ENCODE data around the gene MIPOL1. TPM values are rescaled to one million over a fixed set of nuclear protein-coding genes. Genes with fewer than 3 reads are reported as not detected.
"Not testable (repeated sequence)": the region's sequence is repeated elsewhere in the genome, so short reads cannot be mapped to it uniquely, and the experiment has no call there.

MIPOL1 gene
- total and polyA plus RNA-seq, 4 experiments from 2014 or later, result 0.25 to 0.98 (median 0.69) TPM

DNA sequence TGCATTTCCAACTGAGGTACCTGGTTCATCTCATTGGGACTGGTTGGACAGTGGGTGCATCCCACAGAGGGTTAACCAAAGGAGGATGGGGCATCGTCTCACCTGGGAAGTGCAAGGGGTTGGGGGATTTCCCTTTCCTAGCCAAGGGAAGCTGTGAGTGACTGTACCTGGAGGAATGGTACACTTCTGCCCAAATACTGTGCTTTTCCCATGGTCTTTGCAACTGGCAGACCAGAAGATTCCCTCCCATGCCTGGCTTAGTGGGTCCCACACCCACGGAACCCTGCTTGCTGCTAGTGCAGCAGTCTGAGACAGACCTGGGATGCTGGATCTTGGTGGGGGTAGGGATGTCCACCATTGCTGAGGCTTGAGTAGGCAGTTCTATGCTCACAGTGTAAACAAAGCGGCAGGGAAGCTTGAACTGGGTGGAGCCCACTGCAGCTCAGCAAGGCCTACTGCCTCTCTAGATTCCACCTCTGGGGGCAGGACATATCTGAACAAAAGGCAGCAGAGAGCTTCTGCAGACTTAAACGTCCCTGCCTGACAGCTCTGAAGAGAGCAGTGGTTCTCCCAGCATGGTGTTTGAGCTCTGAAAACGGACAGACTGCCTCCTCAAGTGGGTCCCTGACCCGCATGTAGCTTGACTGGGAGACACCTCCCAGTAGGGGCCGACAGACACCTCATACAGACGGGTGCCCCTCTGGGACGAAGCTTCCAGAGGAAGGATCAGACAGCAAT is 9.7 kb upstream of the MIPOL1 start:
- H3K36me3 ChIP-seq (ENCODE audit: insufficient read depth, low read length); H3K4me1 Mint-ChIP-seq; H3K36me3 Mint-ChIP-seq; CTCF ChIA-PET (ENCODE audit: partially characterized antibody); H3K27ac ChIP-seq (ENCODE audit: low read depth, low read length); POLR2A ChIA-PET (ENCODE audit: partially characterized antibody); H3K4me3 ChIP-seq (ENCODE audit: low read length in 2 of 2); H3K4me1 ChIP-seq (ENCODE audit: insufficient read depth, low read length); H3K27ac Mint-ChIP-seq; intact Hi-C loops (cut with micrococcal nuclease); H3K4me3 Mint-ChIP-seq; H3K9me3 Mint-ChIP-seq; H3K9me3 ChIP-seq (ENCODE audit: control insufficient read depth in 1 of 2, low read length in 2 of 2); H3K27me3 ChIP-seq (ENCODE audit: insufficient read depth, low read length); DNase-seq; H3K27me3 Mint-ChIP-seq: not testable (repeated sequence)

DNA sequence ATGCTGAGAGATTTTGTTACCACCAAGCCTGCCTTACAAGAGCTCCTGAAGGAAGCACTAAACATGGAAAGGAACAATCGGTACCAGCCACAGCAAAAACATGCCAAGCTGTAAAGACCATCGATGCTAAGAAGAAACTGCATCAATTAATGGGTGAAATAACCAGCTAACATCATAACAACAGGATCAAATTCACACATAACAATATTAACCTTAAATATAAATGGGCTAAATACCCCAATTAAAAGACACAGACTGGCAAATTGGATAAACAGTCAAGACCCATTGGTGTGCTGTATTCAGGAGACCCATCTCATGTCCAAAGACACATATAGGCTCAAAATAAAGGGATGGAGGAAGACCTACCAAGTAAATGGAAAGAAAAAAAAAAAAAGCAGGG is 8.0 kb upstream of the MIPOL1 start:
- POLR2A ChIA-PET (ENCODE audit: partially characterized antibody); CTCF ChIA-PET (ENCODE audit: partially characterized antibody); H3K4me1 Mint-ChIP-seq; H3K9me3 ChIP-seq (ENCODE audit: control insufficient read depth in 1 of 2, low read length in 2 of 2); H3K36me3 Mint-ChIP-seq; H3K27ac Mint-ChIP-seq; H3K27ac ChIP-seq (ENCODE audit: low read depth, low read length); H3K27me3 ChIP-seq (ENCODE audit: insufficient read depth, low read length); H3K4me1 ChIP-seq (ENCODE audit: insufficient read depth, low read length); DNase-seq; intact Hi-C loops (cut with micrococcal nuclease); H3K36me3 ChIP-seq (ENCODE audit: insufficient read depth, low read length); H3K4me3 ChIP-seq (ENCODE audit: low read length in 2 of 2); H3K27me3 Mint-ChIP-seq; H3K4me3 Mint-ChIP-seq: not testable (repeated sequence)
- H3K9me3 Mint-ChIP-seq, result peaks cover 0 to 12% (median 3%) of the 10 kb centered on the region in 8 donors

DNA sequence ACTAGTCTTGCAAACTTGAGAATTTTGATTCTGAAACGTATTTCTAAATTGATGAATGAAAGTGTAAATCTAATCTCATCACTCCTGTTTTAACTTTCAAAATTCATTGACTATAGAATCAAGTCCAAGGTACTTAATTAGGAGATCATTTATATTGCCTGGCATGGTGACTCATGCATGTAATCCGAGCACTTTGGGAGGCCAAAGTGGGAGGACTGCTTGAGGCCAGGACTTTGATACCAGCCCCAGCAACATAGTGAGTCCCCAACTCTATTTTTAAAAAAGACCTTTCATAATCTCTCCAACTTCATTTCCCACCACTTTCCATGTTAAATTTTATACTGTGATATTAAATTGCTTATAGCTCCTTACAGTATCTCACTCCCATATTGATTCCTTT is 3.0 kb upstream of the MIPOL1 start:
- Mint-ChIP-seq H3K9me3 (peaks cover 0 to 10% (median 4%) of the 10 kb centered on the region in 8 donors), H3K4me3 (no peak overlapping the region), H3K27me3 (peaks cover 2% of the 10 kb centered on the region in 2 donors), H3K4me1 (peaks cover 0 to 17% (median 7%) of the 10 kb centered on the region in 4 donors), H3K27ac (no peak overlapping the region), H3K36me3 (no peaks in the 10 kb centered on the region)
- CTCF ChIA-PET (ENCODE audit: partially characterized antibody), result no interaction called here
- Histone ChIP-seq H3K4me3 (ENCODE audit: low read length in 2 of 2) (no peak overlapping the region), H3K27me3 (ENCODE audit: insufficient read depth, low read length) (no peaks in the 10 kb centered on the region), H3K27ac (ENCODE audit: low read depth, low read length) (no peak overlapping the region), H3K9me3 (ENCODE audit: control insufficient read depth in 1 of 2, low read length in 2 of 2) (no peaks in the 10 kb centered on the region), H3K36me3 (ENCODE audit: insufficient read depth, low read length) (no peaks in the 10 kb centered on the region), H3K4me1 (ENCODE audit: insufficient read depth, low read length) (no peaks in the 10 kb centered on the region)
- POLR2A ChIA-PET (ENCODE audit: partially characterized antibody), result no interaction called here
- intact Hi-C loops (cut with micrococcal nuclease), result no loop called here
- no peak for DNase-seq

DNA sequence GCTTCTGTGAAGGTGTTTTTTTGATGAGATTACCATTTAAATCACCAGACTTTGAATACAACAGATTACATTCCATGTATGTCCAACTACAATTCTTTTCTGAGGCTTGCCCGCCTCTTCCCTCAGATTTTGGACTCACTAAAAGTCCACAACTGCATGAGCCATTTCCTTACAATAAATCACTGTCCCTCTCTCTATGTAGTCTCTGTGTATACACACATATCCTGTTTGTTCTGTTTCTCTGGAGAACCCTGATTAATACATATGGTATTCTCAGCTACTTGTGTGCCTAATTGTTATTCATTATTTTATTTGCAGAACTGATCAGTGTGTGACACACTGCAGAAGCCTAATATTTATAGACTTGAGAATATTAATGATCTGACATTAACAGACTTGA is 2.4 kb upstream of the MIPOL1 start:
- H3K4me1 ChIP-seq (ENCODE audit: insufficient read depth, low read length), result no peaks in the 10 kb centered on the region
- Mint-ChIP-seq H3K9me3 (peaks cover 0 to 7% (median 4%) of the 10 kb centered on the region in 8 donors), H3K4me3 (no peak overlapping the region), H3K27ac (no peak overlapping the region), H3K36me3 (no peaks in the 10 kb centered on the region), H3K27me3 (peaks cover 2% of the 10 kb centered on the region in 2 donors), H3K4me1 (peaks cover 0 to 17% (median 7%) of the 10 kb centered on the region in 4 donors)
- no peak overlapping the region for H3K4me3 ChIP-seq (ENCODE audit: low read length in 2 of 2)
- no peaks in the 10 kb centered on the region for H3K27me3 ChIP-seq (ENCODE audit: insufficient read depth, low read length)
- no peaks in the 10 kb centered on the region for H3K9me3 ChIP-seq (ENCODE audit: control insufficient read depth in 1 of 2, low read length in 2 of 2)
- ChIA-PET POLR2A (ENCODE audit: partially characterized antibody) (no interaction called here), CTCF (ENCODE audit: partially characterized antibody) (no interaction called here)
- H3K27ac ChIP-seq (ENCODE audit: low read depth, low read length), result no peak overlapping the region
- intact Hi-C loops (cut with micrococcal nuclease), result no loop called here
- DNase-seq, result no peak
- H3K36me3 ChIP-seq (ENCODE audit: insufficient read depth, low read length), result no peaks in the 10 kb centered on the region

DNA sequence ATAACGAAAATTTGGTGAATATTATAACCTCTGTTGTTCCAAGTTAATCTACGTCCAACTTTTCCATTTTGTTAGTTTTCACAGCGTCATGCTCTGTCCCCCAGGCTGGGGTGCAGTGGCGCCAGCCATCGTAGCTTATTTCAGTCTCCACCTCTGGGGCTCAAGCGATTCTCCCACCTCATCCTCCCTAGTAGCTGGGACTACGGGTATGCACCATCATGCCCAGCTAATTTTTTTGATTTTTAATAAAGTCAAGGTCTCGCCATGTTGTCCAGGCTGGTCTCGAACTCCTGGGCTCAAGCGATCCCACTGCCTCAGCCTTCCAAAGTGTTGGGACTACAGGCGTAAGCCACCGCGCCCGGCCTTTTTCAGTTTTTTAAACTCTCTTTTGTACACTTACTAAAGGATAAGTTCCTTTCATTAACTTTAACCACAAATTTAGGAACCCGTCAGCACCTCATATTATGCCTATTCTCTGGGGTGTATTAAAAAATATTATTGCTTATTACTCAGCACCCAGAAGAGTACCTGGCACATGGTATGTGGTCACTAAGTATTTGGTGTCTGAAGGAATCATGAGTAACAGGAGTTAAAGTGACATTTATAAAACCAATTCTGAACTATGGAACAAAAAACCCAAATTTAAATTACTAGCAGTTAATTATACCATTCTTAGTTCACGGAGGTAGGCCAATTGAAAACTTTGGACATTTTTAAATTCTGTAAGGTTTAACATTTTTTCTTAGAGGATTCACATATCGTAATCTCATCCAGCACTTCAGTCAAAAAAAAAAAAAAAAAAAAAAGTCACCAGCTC is 925 bp upstream of the MIPOL1 start:
- intact Hi-C loops (cut with micrococcal nuclease), result no loop called here
- Histone ChIP-seq H3K36me3 (ENCODE audit: insufficient read depth, low read length) (no peaks in the 10 kb centered on the region), H3K4me1 (ENCODE audit: insufficient read depth, low read length) (no peaks in the 10 kb centered on the region), H3K9me3 (ENCODE audit: control insufficient read depth in 1 of 2, low read length in 2 of 2) (no peaks in the 10 kb centered on the region), H3K27me3 (ENCODE audit: insufficient read depth, low read length) (no peaks in the 10 kb centered on the region), H3K4me3 (ENCODE audit: low read length in 2 of 2) (no peak overlapping the region), H3K27ac (ENCODE audit: low read depth, low read length) (no peak overlapping the region)
- H3K36me3 Mint-ChIP-seq, result no peaks in the 10 kb centered on the region
- no peak overlapping the region for H3K27ac Mint-ChIP-seq
- ChIA-PET POLR2A (ENCODE audit: partially characterized antibody) (no interaction called here), CTCF (ENCODE audit: partially characterized antibody) (no interaction called here)
- H3K4me3 Mint-ChIP-seq, result peak overlapping the region in 7 of 8 donors; percentile 30 to 84 (median 70)
- peaks cover 2% of the 10 kb centered on the region in 2 donors for H3K27me3 Mint-ChIP-seq
- no peak for DNase-seq
- peaks cover 0 to 6% (median under 1%) of the 10 kb centered on the region in 8 donors for H3K9me3 Mint-ChIP-seq
- peaks cover 0 to 17% (median 7%) of the 10 kb centered on the region in 4 donors for H3K4me1 Mint-ChIP-seq

DNA sequence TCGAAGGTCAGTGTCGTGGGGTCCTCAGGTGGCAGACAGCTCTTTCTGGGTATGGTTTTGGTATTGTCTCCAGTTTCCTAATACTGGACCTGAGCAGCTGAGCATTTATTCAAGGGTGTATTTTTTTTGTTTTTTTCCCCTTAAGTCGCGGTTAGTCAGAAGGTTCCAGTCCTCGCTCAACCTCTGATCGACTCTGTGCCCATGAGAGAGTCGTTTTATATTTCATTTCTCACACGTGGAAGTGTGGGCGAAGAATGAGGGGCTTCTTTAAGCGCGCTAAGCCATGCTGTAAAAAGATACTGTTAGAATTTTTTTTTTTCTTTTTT is 499 bp downstream of the MIPOL1 start:
- intact Hi-C loops (cut with micrococcal nuclease), result no loop called here

DNA sequence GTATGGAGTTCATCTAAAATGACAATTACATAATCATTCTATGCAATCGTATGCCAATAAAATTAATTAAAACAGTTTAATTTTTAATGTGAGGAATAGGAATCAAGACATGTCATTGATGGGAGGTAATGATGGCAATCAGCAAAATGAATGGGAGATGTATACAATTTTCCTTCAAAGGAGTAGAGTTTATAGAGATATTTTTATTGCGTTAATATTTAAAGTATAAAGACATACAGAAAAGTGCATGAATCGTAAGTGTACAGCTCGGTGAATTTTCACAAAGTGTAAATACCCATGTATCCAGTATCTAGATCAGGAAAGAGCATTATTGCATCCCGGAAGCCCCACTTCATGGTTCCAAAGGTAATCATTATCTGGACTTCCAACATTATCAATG is 1.2 kb downstream of the MIPOL1 start:
- intact Hi-C loops (cut with micrococcal nuclease), result no loop called here
- Histone ChIP-seq H3K9me3 (ENCODE audit: control insufficient read depth in 1 of 2, low read length in 2 of 2) (no peaks in the 10 kb centered on the region), H3K36me3 (ENCODE audit: insufficient read depth, low read length) (no peaks in the 10 kb centered on the region), H3K4me3 (ENCODE audit: low read length in 2 of 2) (no peak overlapping the region), H3K27ac (ENCODE audit: low read depth, low read length) (no peak overlapping the region), H3K4me1 (ENCODE audit: insufficient read depth, low read length) (no peaks in the 10 kb centered on the region), H3K27me3 (ENCODE audit: insufficient read depth, low read length) (no peaks in the 10 kb centered on the region)
- POLR2A ChIA-PET (ENCODE audit: partially characterized antibody), result no interaction called here
- no peak for DNase-seq
- peak overlapping the region in 2 of 8 donors; percentile 66 to 84 for H3K4me3 Mint-ChIP-seq
- peaks cover 0 to 4% (median under 1%) of the 10 kb centered on the region in 8 donors for H3K9me3 Mint-ChIP-seq
- H3K4me1 Mint-ChIP-seq, result peaks cover 0 to 17% (median 7%) of the 10 kb centered on the region in 4 donors
- CTCF ChIA-PET (ENCODE audit: partially characterized antibody), result no interaction called here
- no peaks in the 10 kb centered on the region for H3K36me3 Mint-ChIP-seq
- no peak overlapping the region for H3K27ac Mint-ChIP-seq
- H3K27me3 Mint-ChIP-seq, result peaks cover 2% of the 10 kb centered on the region in 2 donors

More for the DNA sequence above, 499 bp downstream of the MIPOL1 start:
- no peaks in the 10 kb centered on the region for H3K9me3 ChIP-seq (ENCODE audit: control insufficient read depth in 1 of 2, low read length in 2 of 2)
- H3K27me3 ChIP-seq (ENCODE audit: insufficient read depth, low read length), result no peaks in the 10 kb centered on the region
- POLR2A ChIA-PET (ENCODE audit: partially characterized antibody), result no interaction called here
- Mint-ChIP-seq H3K27me3 (peaks cover 2% of the 10 kb centered on the region in 2 donors), H3K27ac (no peak overlapping the region), H3K4me3 (peak overlapping the region; percentile 13 to 84 (median 71)), H3K36me3 (no peaks in the 10 kb centered on the region), H3K4me1 (peaks cover 0 to 17% (median 7%) of the 10 kb centered on the region in 4 donors), H3K9me3 (peaks cover 0 to 4% (median 2%) of the 10 kb centered on the region in 8 donors)
- DNase-seq, result no peak
- no peak overlapping the region for H3K27ac ChIP-seq (ENCODE audit: low read depth, low read length)
- H3K4me1 ChIP-seq (ENCODE audit: insufficient read depth, low read length), result no peaks in the 10 kb centered on the region
- CTCF ChIA-PET (ENCODE audit: partially characterized antibody), result no interaction called here
- H3K4me3 ChIP-seq (ENCODE audit: low read length in 2 of 2), result no peak overlapping the region
- H3K36me3 ChIP-seq (ENCODE audit: insufficient read depth, low read length), result no peaks in the 10 kb centered on the region

All from CD4-positive, alpha-beta memory T cell (primary cell).